ENCODE data around the gene ASB16.
A peak's percentile ranks its signal among the peaks of the same experiment; 100 is the strongest.

ASB16 gene, protein sequence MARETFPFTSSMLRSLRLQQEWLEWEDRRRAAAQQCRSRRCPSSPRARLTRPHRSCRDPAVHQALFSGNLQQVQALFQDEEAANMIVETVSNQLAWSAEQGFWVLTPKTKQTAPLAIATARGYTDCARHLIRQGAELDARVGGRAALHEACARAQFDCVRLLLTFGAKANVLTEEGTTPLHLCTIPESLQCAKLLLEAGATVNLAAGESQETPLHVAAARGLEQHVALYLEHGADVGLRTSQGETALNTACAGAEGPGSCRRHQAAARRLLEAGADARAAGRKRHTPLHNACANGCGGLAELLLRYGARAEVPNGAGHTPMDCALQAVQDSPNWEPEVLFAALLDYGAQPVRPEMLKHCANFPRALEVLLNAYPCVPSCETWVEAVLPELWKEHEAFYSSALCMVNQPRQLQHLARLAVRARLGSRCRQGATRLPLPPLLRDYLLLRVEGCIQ

DNA sequence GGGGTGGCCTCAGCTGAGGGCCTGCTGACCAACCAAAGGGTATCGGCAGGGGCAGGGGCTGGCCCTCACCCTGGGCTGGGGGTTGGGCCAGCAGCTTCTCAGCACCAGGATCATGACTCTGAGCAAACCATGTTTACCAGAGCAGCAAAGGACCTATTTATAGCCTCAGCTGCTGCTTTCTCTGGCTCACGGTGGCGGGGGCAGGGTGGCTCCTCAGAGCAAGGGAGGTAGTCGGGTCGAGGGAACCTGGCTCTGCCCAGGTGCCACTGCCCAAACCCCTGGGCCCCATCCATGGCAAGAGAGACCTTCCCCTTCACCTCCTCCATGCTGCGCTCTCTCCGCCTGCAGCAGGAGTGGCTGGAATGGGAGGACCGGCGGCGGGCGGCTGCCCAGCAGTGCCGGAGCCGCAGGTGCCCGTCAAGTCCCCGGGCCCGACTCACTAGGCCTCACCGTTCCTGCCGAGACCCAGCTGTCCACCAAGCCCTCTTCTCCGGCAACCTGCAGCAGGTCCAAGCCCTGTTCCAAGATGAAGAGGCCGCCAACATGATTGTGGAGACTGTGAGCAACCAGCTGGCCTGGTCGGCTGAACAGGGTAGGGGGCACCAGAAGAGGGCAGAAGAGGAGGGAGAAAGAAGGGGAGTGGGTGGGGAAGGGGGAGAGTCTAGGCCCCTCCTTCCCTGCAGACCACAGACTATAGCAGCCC lies at the start of gene ASB16:
ASB16 (plus strand) TSS at position 206 of the 703 bp plus-strand sequence; CDS start at position 292, 86 bp downstream.
- Histone ChIP-seq H2AFZ (ENCODE audit: low read length) (peak within 1 kb of the TSS; percentile 13; the same call in 1 of the 2 replicates), H3K4me3 (ENCODE audit: low read length) (peak within 1 kb of the TSS; percentile 59), H3K36me3 (replicated peaks; ENCODE audit: insufficient read depth, low read length) (no peaks in the 10 kb centered on the region), H3F3A (ENCODE audit: insufficient read depth, low read length) (peaks cover 36% of the 10 kb centered on the region), H4K20me1 (ENCODE audit: insufficient read depth, low read length) (no peaks in the 10 kb centered on the region), H3K79me2 (ENCODE audit: low read length) (peaks cover 6% of the 10 kb centered on the region; the same call in 1 of the 2 replicates), H3K27ac (ENCODE audit: low read length) (peak within 1 kb of the TSS; percentile 91), H3K4me1 (ENCODE audit: low read length) (peaks cover 29% of the 10 kb centered on the region), H3K4me2 (ENCODE audit: low read depth, low read length) (peak within 1 kb of the TSS; percentile 64), H3K9me2 (replicated peaks; ENCODE audit: insufficient read depth, low read length) (no peaks in the 10 kb centered on the region), H3K9me3 (replicated peaks; ENCODE audit: insufficient read depth, low read length) (no peaks in the 10 kb centered on the region), H3K27me3 (replicated peaks; ENCODE audit: insufficient read depth, low read length) (no peaks in the 10 kb centered on the region), H3K9ac (ENCODE audit: low read length) (peak within 1 kb of the TSS; percentile 81)
- DNase-seq: peak; percentile 83
- TF ChIP-seq EZH2 (optimal IDR thresholded peaks at IDR 0.05; ENCODE audit: low read depth, low read length): no peak
- TF ChIP-seq, protein P1, sequence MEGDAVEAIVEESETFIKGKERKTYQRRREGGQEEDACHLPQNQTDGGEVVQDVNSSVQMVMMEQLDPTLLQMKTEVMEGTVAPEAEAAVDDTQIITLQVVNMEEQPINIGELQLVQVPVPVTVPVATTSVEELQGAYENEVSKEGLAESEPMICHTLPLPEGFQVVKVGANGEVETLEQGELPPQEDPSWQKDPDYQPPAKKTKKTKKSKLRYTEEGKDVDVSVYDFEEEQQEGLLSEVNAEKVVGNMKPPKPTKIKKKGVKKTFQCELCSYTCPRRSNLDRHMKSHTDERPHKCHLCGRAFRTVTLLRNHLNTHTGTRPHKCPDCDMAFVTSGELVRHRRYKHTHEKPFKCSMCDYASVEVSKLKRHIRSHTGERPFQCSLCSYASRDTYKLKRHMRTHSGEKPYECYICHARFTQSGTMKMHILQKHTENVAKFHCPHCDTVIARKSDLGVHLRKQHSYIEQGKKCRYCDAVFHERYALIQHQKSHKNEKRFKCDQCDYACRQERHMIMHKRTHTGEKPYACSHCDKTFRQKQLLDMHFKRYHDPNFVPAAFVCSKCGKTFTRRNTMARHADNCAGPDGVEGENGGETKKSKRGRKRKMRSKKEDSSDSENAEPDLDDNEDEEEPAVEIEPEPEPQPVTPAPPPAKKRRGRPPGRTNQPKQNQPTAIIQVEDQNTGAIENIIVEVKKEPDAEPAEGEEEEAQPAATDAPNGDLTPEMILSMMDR (IDR thresholded peaks at IDR 0.05; ENCODE audit: low read length): no peak
- no peak for TF ChIP-seq EZH2phosphoT487 (IDR thresholded peaks at IDR 0.05; ENCODE audit: low read length)

DNA sequence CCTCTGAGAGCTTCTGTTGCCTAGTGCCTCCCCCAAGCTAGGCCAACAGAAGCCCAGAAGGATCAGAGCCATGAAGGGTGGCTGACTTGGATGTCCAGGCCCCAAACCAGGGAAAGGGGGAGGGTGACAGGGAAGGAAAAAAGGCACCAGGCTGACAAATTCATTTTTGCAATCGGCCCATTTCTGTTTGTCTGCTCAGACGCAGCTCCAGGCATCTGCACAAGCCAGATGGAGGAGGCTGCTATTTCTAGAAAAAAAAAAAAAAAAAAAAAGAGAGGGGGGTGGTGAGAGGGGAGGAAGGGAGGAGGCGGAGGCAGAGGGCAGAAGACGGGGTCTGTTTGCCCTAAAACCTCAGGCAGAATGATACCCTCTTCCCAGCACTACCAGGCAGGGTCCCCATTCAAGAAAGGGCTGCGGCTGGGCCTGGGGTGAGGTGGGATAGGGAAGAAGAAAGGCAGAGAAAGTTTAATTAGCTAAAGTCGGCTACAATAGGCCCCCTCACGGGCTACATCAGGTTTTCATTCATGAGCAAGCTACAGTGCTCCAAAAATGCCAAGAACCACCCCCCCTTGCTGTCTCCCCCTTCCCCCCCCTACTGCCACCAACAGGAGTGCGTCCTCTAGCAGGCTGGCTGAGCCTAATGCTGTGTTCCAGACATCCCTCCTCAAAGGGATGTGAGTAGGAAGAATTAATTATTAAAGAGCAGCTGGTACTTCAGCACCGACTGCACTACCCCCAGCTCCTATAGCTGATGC lies 49.5 kb upstream of the ASB16 start:
- no peak overlapping the region for H3K27ac ChIP-seq (ENCODE audit: low read length)
- H3K9ac ChIP-seq (ENCODE audit: low read length): no peak overlapping the region
- H3K4me2 ChIP-seq (ENCODE audit: low read depth, low read length): no peak overlapping the region
- no peak for TF ChIP-seq EZH2phosphoT487 (IDR thresholded peaks at IDR 0.05; ENCODE audit: low read length)
- TF ChIP-seq EZH2 (optimal IDR thresholded peaks at IDR 0.05; ENCODE audit: low read depth, low read length): no peak
- TF ChIP-seq, protein P1 (IDR thresholded peaks at IDR 0.05; ENCODE audit: low read length): no peak
- peaks cover 13% of the 10 kb centered on the region; the same call in 1 of the 2 replicates for H3K4me1 ChIP-seq (ENCODE audit: low read length)
- no peak overlapping the region for H2AFZ ChIP-seq (ENCODE audit: low read length)
- H3K9me2 ChIP-seq (replicated peaks; ENCODE audit: insufficient read depth, low read length): no peaks in the 10 kb centered on the region
- DNase-seq: no peak
- H3K36me3 ChIP-seq (replicated peaks; ENCODE audit: insufficient read depth, low read length): no peaks in the 10 kb centered on the region
- H3K79me2 ChIP-seq (ENCODE audit: low read length): peaks cover 71% of the 10 kb centered on the region
- no peaks in the 10 kb centered on the region for H3K9me3 ChIP-seq (replicated peaks; ENCODE audit: insufficient read depth, low read length)
- H3F3A ChIP-seq (ENCODE audit: insufficient read depth, low read length): no peaks in the 10 kb centered on the region
- H3K27me3 ChIP-seq (replicated peaks; ENCODE audit: insufficient read depth, low read length): no peaks in the 10 kb centered on the region
- no peaks in the 10 kb centered on the region; the same call in 1 of the 2 replicates for H4K20me1 ChIP-seq (ENCODE audit: insufficient read depth, low read length)
- no peak overlapping the region for H3K4me3 ChIP-seq (ENCODE audit: low read length)

DNA sequence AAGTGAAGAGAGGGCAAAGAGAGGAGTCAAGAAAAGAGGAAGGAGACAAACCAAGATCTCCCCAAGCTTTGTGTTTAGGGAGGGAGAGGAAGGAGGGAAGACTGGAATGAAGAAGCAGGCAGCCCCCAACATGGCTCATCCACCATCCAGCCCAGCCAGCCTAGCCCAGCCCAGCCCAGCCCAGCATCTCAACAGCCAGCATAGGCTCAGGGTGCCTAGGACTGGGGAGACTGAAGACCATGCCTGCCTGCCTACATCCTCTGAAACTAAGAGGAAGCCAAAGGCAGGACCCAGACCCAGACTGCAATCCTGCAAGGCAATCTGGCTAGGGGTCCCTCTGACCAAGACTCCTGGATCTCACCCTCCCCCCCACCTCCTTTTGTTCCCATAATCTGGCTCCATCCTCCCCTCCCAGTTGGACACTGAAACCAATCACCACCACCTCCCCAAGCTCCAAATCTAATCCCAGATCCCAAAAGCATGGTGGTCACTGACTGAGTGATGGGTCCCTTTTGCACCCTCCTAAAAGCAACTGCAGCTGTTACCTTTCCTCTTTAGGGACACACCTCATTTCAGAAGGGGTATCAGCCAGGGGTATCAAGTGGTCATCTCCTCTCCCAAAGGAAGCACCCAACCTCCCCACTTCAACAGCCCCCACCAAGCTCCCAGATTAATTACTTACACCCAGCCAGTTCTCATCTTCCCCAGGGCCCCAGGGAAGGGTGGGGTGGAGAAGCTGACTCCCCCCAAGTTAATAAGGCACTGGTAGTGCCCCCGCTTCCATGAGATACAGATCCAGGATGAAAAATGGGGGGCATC lies 48.3 kb upstream of the ASB16 start:
- Histone ChIP-seq H3K79me2 (ENCODE audit: low read length) (peaks cover 60% of the 10 kb centered on the region), H3K27me3 (replicated peaks; ENCODE audit: insufficient read depth, low read length) (no peaks in the 10 kb centered on the region), H3K4me2 (ENCODE audit: low read depth, low read length) (peak overlapping the region; percentile 90), H3K4me3 (ENCODE audit: low read length) (peak overlapping the region; percentile 97), H3K4me1 (ENCODE audit: low read length) (peaks cover 13% of the 10 kb centered on the region; the same call in 1 of the 2 replicates), H3K27ac (ENCODE audit: low read length) (no peak overlapping the region), H3F3A (ENCODE audit: insufficient read depth, low read length) (no peaks in the 10 kb centered on the region), H3K9ac (ENCODE audit: low read length) (peak overlapping the region; percentile 92), H3K9me3 (replicated peaks; ENCODE audit: insufficient read depth, low read length) (no peaks in the 10 kb centered on the region), H4K20me1 (ENCODE audit: insufficient read depth, low read length) (no peaks in the 10 kb centered on the region; the same call in 1 of the 2 replicates), H3K9me2 (replicated peaks; ENCODE audit: insufficient read depth, low read length) (no peaks in the 10 kb centered on the region), H3K36me3 (replicated peaks; ENCODE audit: insufficient read depth, low read length) (no peaks in the 10 kb centered on the region), H2AFZ (ENCODE audit: low read length) (no peak overlapping the region)
- TF ChIP-seq EZH2 (optimal IDR thresholded peaks at IDR 0.05; ENCODE audit: low read depth, low read length) (no peak), EZH2phosphoT487 (IDR thresholded peaks at IDR 0.05; ENCODE audit: low read length) (no peak)
- TF ChIP-seq, protein P1 (IDR thresholded peaks at IDR 0.05; ENCODE audit: low read length): no peak
- DNase-seq: no peak
